ENCODE data around the gene ATP6V0A1. TPM values are rescaled to one million over a fixed set of nuclear protein-coding genes. Genes with fewer than 3 reads are reported as not detected.
"Not testable (repeated sequence)": the region's sequence is repeated elsewhere in the genome, so short reads cannot be mapped to it uniquely, and the experiment has no call there.

The ATP6V0A1 gene
- total RNA-seq, 4 donors from 2014 or later = 102 to 194 (median 142) TPM

GRCh38 chr17:42475121-42475520 is 16.4 kb downstream of the ATP6V0A1 start:
- no peak for DNase-seq (ENCODE audit: low spot score in 2 of 2)
- H3K4me1 ChIP-seq = peaks cover 4% of the 10 kb centered on the region
- H3K36me3 ChIP-seq = peaks cover 78% of the 10 kb centered on the region
- H3K27me3 ChIP-seq = no peaks in the 10 kb centered on the region
- H3K9me3 ChIP-seq = no peaks in the 10 kb centered on the region
- TF ChIP-seq, protein P1, sequence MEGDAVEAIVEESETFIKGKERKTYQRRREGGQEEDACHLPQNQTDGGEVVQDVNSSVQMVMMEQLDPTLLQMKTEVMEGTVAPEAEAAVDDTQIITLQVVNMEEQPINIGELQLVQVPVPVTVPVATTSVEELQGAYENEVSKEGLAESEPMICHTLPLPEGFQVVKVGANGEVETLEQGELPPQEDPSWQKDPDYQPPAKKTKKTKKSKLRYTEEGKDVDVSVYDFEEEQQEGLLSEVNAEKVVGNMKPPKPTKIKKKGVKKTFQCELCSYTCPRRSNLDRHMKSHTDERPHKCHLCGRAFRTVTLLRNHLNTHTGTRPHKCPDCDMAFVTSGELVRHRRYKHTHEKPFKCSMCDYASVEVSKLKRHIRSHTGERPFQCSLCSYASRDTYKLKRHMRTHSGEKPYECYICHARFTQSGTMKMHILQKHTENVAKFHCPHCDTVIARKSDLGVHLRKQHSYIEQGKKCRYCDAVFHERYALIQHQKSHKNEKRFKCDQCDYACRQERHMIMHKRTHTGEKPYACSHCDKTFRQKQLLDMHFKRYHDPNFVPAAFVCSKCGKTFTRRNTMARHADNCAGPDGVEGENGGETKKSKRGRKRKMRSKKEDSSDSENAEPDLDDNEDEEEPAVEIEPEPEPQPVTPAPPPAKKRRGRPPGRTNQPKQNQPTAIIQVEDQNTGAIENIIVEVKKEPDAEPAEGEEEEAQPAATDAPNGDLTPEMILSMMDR (IDR thresholded peaks at IDR 0.05) = no peak
- no peak for TF ChIP-seq POLR2AphosphoS5 (IDR thresholded peaks at IDR 0.05)
- no peak for TF ChIP-seq EP300 (IDR thresholded peaks at IDR 0.05)
- no peak for TF ChIP-seq POLR2A (IDR thresholded peaks at IDR 0.05)
- WGBS = 78% methylated on average over 3 of the region's 3 CpGs
- no peak overlapping the region for H3K4me3 ChIP-seq
- H3K27ac ChIP-seq = no peak overlapping the region

GRCh38 chr17:42475835-42476234 is 17.2 kb downstream of the ATP6V0A1 start:
- no peak for DNase-seq (ENCODE audit: low spot score in 2 of 2)
- TF ChIP-seq, protein P1 (IDR thresholded peaks at IDR 0.05) = no peak
- TF ChIP-seq POLR2AphosphoS5 (IDR thresholded peaks at IDR 0.05) (peak in 1 of 3 donors; percentile 13), POLR2A (IDR thresholded peaks at IDR 0.05) (no peak)
- WGBS = 76% methylated on average over 4 of the region's 4 CpGs
- Histone ChIP-seq H3K4me1 (peaks cover 4% of the 10 kb centered on the region), H3K36me3 (peaks cover 77% of the 10 kb centered on the region), H3K4me3 (no peak overlapping the region), H3K27me3 (no peaks in the 10 kb centered on the region), H3K27ac (no peak overlapping the region), H3K9me3 (no peaks in the 10 kb centered on the region)

DNA sequence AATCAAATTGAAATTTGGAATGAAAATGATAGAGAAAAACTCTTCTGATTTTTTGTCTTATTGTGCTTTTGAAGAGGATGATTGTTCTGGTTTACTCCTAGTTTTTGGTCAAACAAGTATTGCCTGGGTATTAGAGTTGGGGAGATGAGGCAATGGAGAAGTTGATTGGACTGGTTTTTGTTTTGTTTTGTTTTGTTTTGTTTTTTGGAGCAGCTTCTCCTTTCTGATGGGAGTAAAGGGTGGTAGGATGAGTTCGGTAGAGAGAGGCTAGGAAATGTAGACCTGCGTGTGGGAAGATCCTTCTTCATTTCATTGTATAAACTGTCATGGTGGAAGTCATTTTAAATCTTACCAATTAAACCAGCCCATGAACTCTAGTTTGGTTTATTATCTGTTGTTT is 17.7 kb downstream of the ATP6V0A1 start:
- WGBS = 88% methylated on average over 2 of the region's 2 CpGs
- Histone ChIP-seq H3K4me1 (peaks cover 4% of the 10 kb centered on the region), H3K27me3 (no peaks in the 10 kb centered on the region), H3K27ac (peak overlapping the region; percentile 10), H3K4me3 (no peak overlapping the region), H3K36me3 (peaks cover 77% of the 10 kb centered on the region), H3K9me3 (no peaks in the 10 kb centered on the region)
- TF ChIP-seq EP300 (IDR thresholded peaks at IDR 0.05) (no peak), POLR2A (IDR thresholded peaks at IDR 0.05) (no peak), POLR2AphosphoS5 (IDR thresholded peaks at IDR 0.05) (no peak)
- TF ChIP-seq, protein P1 (IDR thresholded peaks at IDR 0.05) = no peak
- DNase-seq (ENCODE audit: low spot score in 2 of 2) = no peak

- DNase-seq (ENCODE audit: low spot score in 2 of 2) = no peak
- 90% methylated on average over 3 of the region's 3 CpGs for WGBS
- no peaks in the 10 kb centered on the region for H3K27me3 ChIP-seq
- TF ChIP-seq, protein P1 (IDR thresholded peaks at IDR 0.05) = no peak
- TF ChIP-seq POLR2A (IDR thresholded peaks at IDR 0.05) = no peak
- no peak for TF ChIP-seq POLR2AphosphoS5 (IDR thresholded peaks at IDR 0.05)
- TF ChIP-seq EP300 (IDR thresholded peaks at IDR 0.05) = no peak
- no peak overlapping the region for H3K27ac ChIP-seq
- peaks cover 4% of the 10 kb centered on the region for H3K4me1 ChIP-seq
- H3K4me3 ChIP-seq = no peak overlapping the region
- H3K9me3 ChIP-seq = no peaks in the 10 kb centered on the region
- peaks cover 77% of the 10 kb centered on the region for H3K36me3 ChIP-seq
These were observed 18.5 kb downstream of the ATP6V0A1 start for GRCh38 chr17:42477173-42477572.

- H3K9me3 ChIP-seq; H3K27me3 ChIP-seq; DNase-seq (ENCODE audit: low spot score in 2 of 2); H3K27ac ChIP-seq; H3K4me1 ChIP-seq; H3K4me3 ChIP-seq: not testable (repeated sequence)
- H3K36me3 ChIP-seq = peaks cover 78% of the 10 kb centered on the region
- WGBS = 20% methylated on average over 1 of the region's 1 CpG
These were observed 19.1 kb downstream of the ATP6V0A1 start for GRCh38 chr17:42477824-42478223.

- Histone ChIP-seq H3K27ac (no peak overlapping the region), H3K27me3 (no peaks in the 10 kb centered on the region), H3K9me3 (no peaks in the 10 kb centered on the region), H3K36me3 (peaks cover 99% of the 10 kb centered on the region), H3K4me3 (no peak overlapping the region), H3K4me1 (no peaks in the 10 kb centered on the region)
- DNase-seq (ENCODE audit: low spot score in 2 of 2) = no peak
- WGBS = 78% methylated on average over 7 of the region's 7 CpGs
- TF ChIP-seq, protein P1 (IDR thresholded peaks at IDR 0.05) = no peak
- no peak for TF ChIP-seq POLR2A (IDR thresholded peaks at IDR 0.05)
- no peak for TF ChIP-seq POLR2AphosphoS5 (IDR thresholded peaks at IDR 0.05)
- TF ChIP-seq EP300 (IDR thresholded peaks at IDR 0.05) = no peak
These were observed 25.6 kb downstream of the ATP6V0A1 start for GRCh38 chr17:42484304-42484703.

Data from suprapubic skin (tissue), 4 donors.